Nephron progenitor cell (in vitro differentiated cells): ENCODE results near the gene SPATA19.
"Not testable (repeated sequence)": the region's sequence is repeated elsewhere in the genome, so short reads cannot be mapped to it uniquely, and the experiment has no call there.

Experiments
- DNase-seq: peaks from one replicate; pipeline ENCODE4 v3.0.0; 2021
- H3K27ac Mint-ChIP-seq: 2 replicates; pipeline ENCODE4 v1.8.0; 2021; ENCODE audit warnings: mild to moderate bottlenecking, moderate library complexity, mixed read lengths
- H3K27me3 Mint-ChIP-seq: 2 replicates; pipeline ENCODE4 v1.8.0; 2021; ENCODE audit warnings: mild to moderate bottlenecking, low read depth, mixed read lengths; ENCODE audit not compliant: poor library complexity
- H3K36me3 Mint-ChIP-seq: 2 replicates; pipeline ENCODE4 v1.8.0; 2021; ENCODE audit warnings: low read depth, mixed read lengths
- H3K4me1 Mint-ChIP-seq: 2 replicates; pipeline ENCODE4 v1.8.0; 2021; ENCODE audit warnings: mixed read lengths
- H3K4me3 Mint-ChIP-seq: 2 replicates; pipeline ENCODE4 v1.8.0; 2021; ENCODE audit warnings: mild to moderate bottlenecking, moderate library complexity, mixed read lengths
- H3K9me3 Mint-ChIP-seq: 2 replicates; pipeline ENCODE4 v1.8.0; 2021; ENCODE audit warnings: mild to moderate bottlenecking, moderate library complexity, mixed read lengths
- CTCF ChIP-seq: fragments of 200-600 bp; sonication (generic); IDR thresholded peaks from 2 replicates; pipeline ENCODE4 v1.5.0; 2021; ENCODE audit warnings: antibody characterized with exemption

SPATA19 gene

GRCh38 chr11:133864756-133865155 is 19.4 kb upstream of the SPATA19 start:
- Mint-ChIP-seq H3K9me3 (no peaks in the 10 kb centered on the region), H3K27ac (no peak overlapping the region), H3K4me3 (no peak overlapping the region), H3K36me3 (no peaks in the 10 kb centered on the region), H3K27me3 (peaks cover 10% of the 10 kb centered on the region), H3K4me1 (no peaks in the 10 kb centered on the region)
- DNase-seq, result no peak
- TF ChIP-seq CTCF, result no peak

GRCh38 chr11:133860151-133860550 is 14.8 kb upstream of the SPATA19 start:
- TF ChIP-seq CTCF, result no peak
- Mint-ChIP-seq H3K27me3 (peaks cover 16% of the 10 kb centered on the region), H3K4me1 (no peaks in the 10 kb centered on the region), H3K4me3 (no peak overlapping the region), H3K27ac (no peak overlapping the region), H3K36me3 (no peaks in the 10 kb centered on the region), H3K9me3 (peaks cover 6% of the 10 kb centered on the region)
- DNase-seq, result no peak

- Mint-ChIP-seq H3K4me1 (peaks cover 11% of the 10 kb centered on the region), H3K27me3 (peaks cover 10% of the 10 kb centered on the region), H3K9me3 (peaks cover 21% of the 10 kb centered on the region)
- H3K4me3 Mint-ChIP-seq, H3K36me3 Mint-ChIP-seq, H3K27ac Mint-ChIP-seq, DNase-seq: not testable (repeated sequence)
These were observed 9.1 kb upstream of the SPATA19 start for GRCh38 chr11:133854330-133854960.

GRCh38 chr11:133844217-133844616 is 1.1 kb downstream of the SPATA19 start:
- Mint-ChIP-seq H3K36me3 (no peaks in the 10 kb centered on the region), H3K27me3 (peaks cover 32% of the 10 kb centered on the region), H3K4me3 (no peak overlapping the region), H3K27ac (no peak overlapping the region), H3K9me3 (peaks cover 22% of the 10 kb centered on the region), H3K4me1 (no peaks in the 10 kb centered on the region)
- DNase-seq, result no peak
- TF ChIP-seq CTCF, result no peak

GRCh38 chr11:133843454-133843987 is 1.8 kb downstream of the SPATA19 start:
- H3K4me1 Mint-ChIP-seq, result no peaks in the 10 kb centered on the region
- TF ChIP-seq CTCF, result no peak
- H3K27me3 Mint-ChIP-seq, result peaks cover 32% of the 10 kb centered on the region
- no peak for DNase-seq
- H3K27ac Mint-ChIP-seq, result no peak overlapping the region
- H3K36me3 Mint-ChIP-seq, result no peaks in the 10 kb centered on the region
- no peak overlapping the region for H3K4me3 Mint-ChIP-seq
- peaks cover 16% of the 10 kb centered on the region for H3K9me3 Mint-ChIP-seq

- Mint-ChIP-seq H3K27me3 (peaks cover 32% of the 10 kb centered on the region), H3K9me3 (peaks cover 13% of the 10 kb centered on the region), H3K27ac (no peak overlapping the region), H3K4me3 (no peak overlapping the region), H3K4me1 (no peaks in the 10 kb centered on the region), H3K36me3 (no peaks in the 10 kb centered on the region)
- TF ChIP-seq CTCF, result no peak
- no peak for DNase-seq
These were observed 2.6 kb downstream of the SPATA19 start for GRCh38 chr11:133842730-133843129.
